NB4 (cell line): Measurements from ENCODE around the gene GPR68.

Experiments used
- MYC ChIP-seq: IDR thresholded peaks from 2 replicates; pipeline ENCODE4 v1.6.1; 2011; ENCODE audit warnings: low read depth, low read length
- POLR2A ChIP-seq: IDR thresholded peaks from 2 replicates; pipeline ENCODE4 v1.6.1; 2011; ENCODE audit warnings: mild to moderate bottlenecking; ENCODE audit not compliant: insufficient read length; ENCODE audit errors: extremely low read depth
- TF ChIP-seq, protein P1 (sequence below): IDR thresholded peaks from one replicate; pipeline ENCODE4 v1.5.1; 2012; ENCODE audit warnings: low read depth, low read length
- TF ChIP-seq, protein P2 (sequence below): IDR thresholded peaks from 2 replicates; pipeline ENCODE4 v1.6.1; 2011; ENCODE audit warnings: low read depth, low read length

DNA sequence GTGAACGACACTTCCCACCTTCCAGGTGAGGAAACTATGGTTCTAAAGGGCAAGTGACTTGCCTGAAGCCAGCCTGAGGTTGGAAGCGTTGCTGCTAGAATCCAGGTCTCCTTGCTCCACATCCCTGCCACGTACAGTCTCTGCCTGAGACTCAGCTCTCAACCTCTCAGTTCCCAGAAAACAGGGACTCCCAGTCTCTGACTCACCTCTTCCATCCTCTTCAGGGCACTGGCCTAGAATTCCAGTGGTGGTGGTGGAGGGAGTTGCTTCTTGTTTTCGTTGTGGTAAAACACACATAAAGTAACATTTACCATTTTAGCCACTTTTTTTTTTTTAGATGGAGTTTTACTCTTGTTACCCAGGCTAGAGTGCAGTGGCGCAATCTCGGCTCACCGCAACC is 7.3 kb downstream of the GPR68 start:
- TF ChIP-seq, protein P1, sequence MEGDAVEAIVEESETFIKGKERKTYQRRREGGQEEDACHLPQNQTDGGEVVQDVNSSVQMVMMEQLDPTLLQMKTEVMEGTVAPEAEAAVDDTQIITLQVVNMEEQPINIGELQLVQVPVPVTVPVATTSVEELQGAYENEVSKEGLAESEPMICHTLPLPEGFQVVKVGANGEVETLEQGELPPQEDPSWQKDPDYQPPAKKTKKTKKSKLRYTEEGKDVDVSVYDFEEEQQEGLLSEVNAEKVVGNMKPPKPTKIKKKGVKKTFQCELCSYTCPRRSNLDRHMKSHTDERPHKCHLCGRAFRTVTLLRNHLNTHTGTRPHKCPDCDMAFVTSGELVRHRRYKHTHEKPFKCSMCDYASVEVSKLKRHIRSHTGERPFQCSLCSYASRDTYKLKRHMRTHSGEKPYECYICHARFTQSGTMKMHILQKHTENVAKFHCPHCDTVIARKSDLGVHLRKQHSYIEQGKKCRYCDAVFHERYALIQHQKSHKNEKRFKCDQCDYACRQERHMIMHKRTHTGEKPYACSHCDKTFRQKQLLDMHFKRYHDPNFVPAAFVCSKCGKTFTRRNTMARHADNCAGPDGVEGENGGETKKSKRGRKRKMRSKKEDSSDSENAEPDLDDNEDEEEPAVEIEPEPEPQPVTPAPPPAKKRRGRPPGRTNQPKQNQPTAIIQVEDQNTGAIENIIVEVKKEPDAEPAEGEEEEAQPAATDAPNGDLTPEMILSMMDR = no peak
- TF ChIP-seq POLR2A (no peak), MYC (no peak)
- TF ChIP-seq, protein P2, sequence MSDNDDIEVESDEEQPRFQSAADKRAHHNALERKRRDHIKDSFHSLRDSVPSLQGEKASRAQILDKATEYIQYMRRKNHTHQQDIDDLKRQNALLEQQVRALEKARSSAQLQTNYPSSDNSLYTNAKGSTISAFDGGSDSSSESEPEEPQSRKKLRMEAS = no peak
